MCF 10A (cell line): ENCODE measurements around the gene PIK3C2G. TPM values are rescaled to one million over a fixed set of nuclear protein-coding genes. Genes with fewer than 3 reads are reported as not detected.

Experiments
- BruUV-seq: library from RNA; stranded (reverse); fragments of 400-500 nt; replicated peaks from 2 replicates; lab custom pipeline; 2021; lab: Mats Ljungman, UMichigan
- CTCF ChIA-PET: fragments of 300-600 bp; sonication (Branson Sonifier 250); formaldehyde crosslinking; extraction: SDS; loops from one replicate; lab custom pipeline; 2021; ENCODE audit warnings: antibody characterized with exemption, inconsistent platforms; lab: Yijun Ruan, JAX
- POLR2A ChIA-PET: fragments of 300-600, 350-650 bp; sonication (Branson Sonifier 250); formaldehyde crosslinking; extraction: SDS; loops from one replicate; lab custom pipeline; 2020; ENCODE audit warnings: antibody characterized with exemption, inconsistent platforms; lab: Yijun Ruan, JAX
- DNase-seq: peaks from one replicate; pipeline ENCODE4 v3.0.0-alpha.2; 2018; ENCODE audit not compliant: unreplicated experiment
- H3K27ac Mint-ChIP-seq: one replicate; pipeline ENCODE4 v1.8.0; 2022; ENCODE audit warnings: mild to moderate bottlenecking, low read depth, mixed read lengths; ENCODE audit not compliant: unreplicated experiment
- H3K27me3 Mint-ChIP-seq: one replicate; pipeline ENCODE4 v1.8.0; 2022; ENCODE audit warnings: mixed read lengths; ENCODE audit not compliant: insufficient read depth, unreplicated experiment
- H3K36me3 Mint-ChIP-seq: one replicate; pipeline ENCODE4 v1.8.0; 2022; ENCODE audit warnings: mild to moderate bottlenecking, moderate library complexity, mixed read lengths; ENCODE audit not compliant: insufficient read depth, unreplicated experiment
- H3K4me1 Mint-ChIP-seq: one replicate; pipeline ENCODE4 v1.8.0; 2022; ENCODE audit warnings: mixed read lengths; ENCODE audit not compliant: insufficient read depth, unreplicated experiment
- H3K4me3 Mint-ChIP-seq: one replicate; pipeline ENCODE4 v1.8.0; 2022; ENCODE audit warnings: mild to moderate bottlenecking, moderate library complexity, mixed read lengths; ENCODE audit not compliant: unreplicated experiment
- H3K9me3 Mint-ChIP-seq: one replicate; pipeline ENCODE4 v1.8.0; 2022; ENCODE audit warnings: mixed read lengths; ENCODE audit not compliant: unreplicated experiment
- intact Hi-C: fragments of 100-400 bp; cut with micrococcal nuclease; formaldehyde crosslinking; loops from 2 replicates; pipeline ENCODE4 v1.14.1; 2022
- total RNA-seq: library from RNA; stranded (reverse); gene quantifications from 2 replicates; pipeline ENCODE4 v1.2.3, GENCODE V29; 2022
- TF ChIP-seq, protein P1 (sequence below): fragments of 200-600 bp; IDR thresholded peaks from one replicate; pipeline ENCODE4 v1.8.0; 2022; ENCODE audit warnings: antibody characterized with exemption, mild to moderate bottlenecking; ENCODE audit not compliant: unreplicated experiment

PIK3C2G gene
- total RNA-seq, 1 experiment from 2014 or later, result 10.6 TPM

DNA sequence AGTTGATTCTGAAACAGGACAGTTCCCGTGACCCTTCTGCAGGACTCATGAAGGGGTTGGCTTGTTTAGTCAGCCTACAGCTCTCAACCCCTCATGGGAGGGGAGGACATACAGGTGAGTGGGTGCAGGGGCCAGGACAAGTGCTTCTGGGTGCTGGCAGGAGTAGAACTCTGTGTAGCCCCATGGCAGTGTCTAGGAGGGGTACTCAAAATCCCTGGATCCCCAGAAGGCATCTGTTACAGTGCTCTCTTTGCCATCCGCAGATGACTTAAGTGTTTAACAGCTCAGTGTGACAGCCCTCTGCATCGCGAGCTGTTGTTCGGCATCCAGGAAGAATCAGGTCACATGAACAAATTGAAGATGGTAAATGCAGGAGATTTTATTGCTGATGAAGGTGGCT, 91.0 kb downstream of the PIK3C2G start:
- DNase-seq, result no peak
- BruUV-seq, result no TSS peak
- H3K27ac Mint-ChIP-seq, result no peak overlapping the region
- H3K4me1 Mint-ChIP-seq, result peaks cover 6% of the 10 kb centered on the region
- no peak overlapping the region for H3K4me3 Mint-ChIP-seq
- TF ChIP-seq, protein P1, sequence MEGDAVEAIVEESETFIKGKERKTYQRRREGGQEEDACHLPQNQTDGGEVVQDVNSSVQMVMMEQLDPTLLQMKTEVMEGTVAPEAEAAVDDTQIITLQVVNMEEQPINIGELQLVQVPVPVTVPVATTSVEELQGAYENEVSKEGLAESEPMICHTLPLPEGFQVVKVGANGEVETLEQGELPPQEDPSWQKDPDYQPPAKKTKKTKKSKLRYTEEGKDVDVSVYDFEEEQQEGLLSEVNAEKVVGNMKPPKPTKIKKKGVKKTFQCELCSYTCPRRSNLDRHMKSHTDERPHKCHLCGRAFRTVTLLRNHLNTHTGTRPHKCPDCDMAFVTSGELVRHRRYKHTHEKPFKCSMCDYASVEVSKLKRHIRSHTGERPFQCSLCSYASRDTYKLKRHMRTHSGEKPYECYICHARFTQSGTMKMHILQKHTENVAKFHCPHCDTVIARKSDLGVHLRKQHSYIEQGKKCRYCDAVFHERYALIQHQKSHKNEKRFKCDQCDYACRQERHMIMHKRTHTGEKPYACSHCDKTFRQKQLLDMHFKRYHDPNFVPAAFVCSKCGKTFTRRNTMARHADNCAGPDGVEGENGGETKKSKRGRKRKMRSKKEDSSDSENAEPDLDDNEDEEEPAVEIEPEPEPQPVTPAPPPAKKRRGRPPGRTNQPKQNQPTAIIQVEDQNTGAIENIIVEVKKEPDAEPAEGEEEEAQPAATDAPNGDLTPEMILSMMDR, result no peak
- intact Hi-C loops, result no loop called here
- H3K36me3 Mint-ChIP-seq, result peaks cover 5% of the 10 kb centered on the region
- no peaks in the 10 kb centered on the region for H3K27me3 Mint-ChIP-seq
- H3K9me3 Mint-ChIP-seq, result no peaks in the 10 kb centered on the region
- ChIA-PET POLR2A (no interaction called here), CTCF (interaction anchor here (1.2 kb wide), 2 partner anchors 30 to 32 kb away, joined by 3 read pairs; no protein-coding TSS in a partner anchor)

DNA sequence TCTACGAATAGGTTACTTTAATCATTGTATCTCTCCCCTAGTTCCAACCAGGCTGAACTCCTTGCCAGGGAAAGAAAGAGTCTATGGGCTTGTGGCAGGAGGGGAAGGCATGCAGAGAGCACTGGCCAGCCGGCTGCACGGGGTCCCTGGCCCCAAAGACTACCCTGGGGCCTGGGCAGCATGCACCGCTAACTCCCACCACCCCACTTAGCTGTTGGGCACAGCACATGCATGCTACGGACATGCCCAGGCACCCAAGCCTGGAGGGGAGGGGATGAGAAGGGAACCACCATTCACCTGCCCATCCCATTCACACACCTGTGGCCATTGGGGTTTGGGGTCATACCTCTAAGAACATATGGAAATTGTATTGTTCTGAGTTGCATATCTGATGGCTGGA, 94.1 kb downstream of the PIK3C2G start:
- TF ChIP-seq, protein P1, result no peak
- H3K9me3 Mint-ChIP-seq, result peaks cover 7% of the 10 kb centered on the region
- H3K4me1 Mint-ChIP-seq, result no peaks in the 10 kb centered on the region
- H3K4me3 Mint-ChIP-seq, result no peak overlapping the region
- ChIA-PET CTCF (no interaction called here), POLR2A (no interaction called here)
- no peak overlapping the region for H3K27ac Mint-ChIP-seq
- no peak for DNase-seq
- intact Hi-C loops, result no loop called here
- BruUV-seq, result no TSS peak
- no peaks in the 10 kb centered on the region for H3K27me3 Mint-ChIP-seq
- H3K36me3 Mint-ChIP-seq, result no peaks in the 10 kb centered on the region

DNA sequence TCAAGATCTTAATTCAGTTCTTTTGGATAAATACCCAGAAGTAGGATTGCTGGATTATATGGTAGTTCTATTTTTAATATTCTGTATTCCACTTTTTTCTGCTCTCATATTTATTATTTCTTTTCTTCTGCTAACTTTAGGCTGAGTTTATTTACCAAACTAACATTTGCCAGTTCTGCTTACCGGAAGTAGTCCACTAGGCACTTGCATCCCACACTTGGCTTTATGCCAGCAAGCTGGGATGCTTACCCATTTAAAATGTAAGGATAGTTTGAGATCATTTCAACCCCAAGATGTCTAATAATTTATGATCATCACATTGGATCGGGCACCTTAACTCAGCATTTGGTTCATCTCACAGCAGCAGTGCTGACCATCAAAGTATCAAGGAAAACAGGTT, 96.8 kb downstream of the PIK3C2G start:
- CTCF ChIA-PET, result interaction anchor here (0.6 kb wide), 1 partner anchor 1251 kb away, joined by 3 read pairs; no protein-coding TSS in a partner anchor

DNA sequence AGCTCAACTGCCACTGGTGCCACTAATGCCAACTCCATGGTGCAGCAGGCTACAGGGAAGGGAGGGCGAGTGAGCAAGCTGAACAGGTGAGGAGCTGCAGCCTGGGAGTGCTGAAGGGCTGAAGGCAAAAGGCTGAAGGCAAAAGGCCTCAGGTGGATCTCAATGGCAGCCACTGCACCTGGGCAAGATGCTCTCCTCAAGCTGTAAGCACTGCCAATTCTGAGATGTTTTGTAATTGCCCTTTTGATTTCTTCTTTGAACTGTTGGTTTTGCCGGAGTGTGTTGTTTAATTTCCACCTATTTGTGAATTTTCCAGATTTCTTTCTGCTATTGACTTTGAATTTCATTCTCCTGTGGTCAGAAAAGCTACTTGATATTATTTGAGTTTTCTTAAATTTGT, 97.6 kb downstream of the PIK3C2G start:
- H3K4me3 Mint-ChIP-seq, result no peak overlapping the region
- POLR2A ChIA-PET, result no interaction called here
- TF ChIP-seq, protein P1, result no peak

More for the DNA sequence above, 96.8 kb downstream of the PIK3C2G start:
- no peak for DNase-seq
- intact Hi-C loops, result no loop called here
- no TSS peak for BruUV-seq
- POLR2A ChIA-PET, result no interaction called here
- Mint-ChIP-seq H3K4me3 (no peak overlapping the region), H3K27me3 (no peaks in the 10 kb centered on the region), H3K27ac (no peak overlapping the region), H3K9me3 (peaks cover 7% of the 10 kb centered on the region), H3K36me3 (peaks cover 6% of the 10 kb centered on the region), H3K4me1 (no peaks in the 10 kb centered on the region)
- TF ChIP-seq, protein P1, result no peak

More for the DNA sequence above, 97.6 kb downstream of the PIK3C2G start:
- Mint-ChIP-seq H3K27me3 (no peaks in the 10 kb centered on the region), H3K4me1 (no peaks in the 10 kb centered on the region), H3K36me3 (peaks cover 6% of the 10 kb centered on the region), H3K9me3 (peaks cover 7% of the 10 kb centered on the region), H3K27ac (no peak overlapping the region)
- no TSS peak for BruUV-seq
- CTCF ChIA-PET, result no interaction called here
- intact Hi-C loops, result no loop called here
- no peak for DNase-seq
